AG09309 (cell line): ENCODE measurements around the gene MRGPRE.

Experiments used
- DNase-seq: peaks from one replicate; pipeline ENCODE4 v3.0.0-alpha.2; 2010; ENCODE audit warnings: low read depth
- H3K4me3 ChIP-seq: 2 replicates; pipeline ENCODE4 v1.5.1; 2011; ENCODE audit warnings: mild to moderate bottlenecking, low read depth, low read length, moderate library complexity; ENCODE audit not compliant: control insufficient read depth
- CTCF ChIP-seq: IDR thresholded peaks from 2 replicates; pipeline ENCODE4 v1.5.1; 2011; ENCODE audit warnings: mild to moderate bottlenecking, low read depth, low read length, inconsistent platforms; ENCODE audit not compliant: insufficient read depth, control insufficient read depth; ENCODE audit errors: missing control alignments

Gene MRGPRE

GRCh38 chr11:3225159-3225758 lies 7.0 kb downstream of the MRGPRE start:
- no peak for TF ChIP-seq CTCF
- DNase-seq, result no peak
- H3K4me3 ChIP-seq, result no peak overlapping the region

- no peak overlapping the region for H3K4me3 ChIP-seq
- DNase-seq, result no peak
- TF ChIP-seq CTCF, result no peak
Measured at GRCh38 chr11:3224401-3225057, 7.7 kb downstream of the MRGPRE start.

- no peak overlapping the region for H3K4me3 ChIP-seq
- DNase-seq, result no peak
- no peak for TF ChIP-seq CTCF
Measured at GRCh38 chr11:3223932-3224381, 8.3 kb downstream of the MRGPRE start.

GRCh38 chr11:3222941-3223915 lies 9.0 kb downstream of the MRGPRE start:
- DNase-seq, result no peak

DNA sequence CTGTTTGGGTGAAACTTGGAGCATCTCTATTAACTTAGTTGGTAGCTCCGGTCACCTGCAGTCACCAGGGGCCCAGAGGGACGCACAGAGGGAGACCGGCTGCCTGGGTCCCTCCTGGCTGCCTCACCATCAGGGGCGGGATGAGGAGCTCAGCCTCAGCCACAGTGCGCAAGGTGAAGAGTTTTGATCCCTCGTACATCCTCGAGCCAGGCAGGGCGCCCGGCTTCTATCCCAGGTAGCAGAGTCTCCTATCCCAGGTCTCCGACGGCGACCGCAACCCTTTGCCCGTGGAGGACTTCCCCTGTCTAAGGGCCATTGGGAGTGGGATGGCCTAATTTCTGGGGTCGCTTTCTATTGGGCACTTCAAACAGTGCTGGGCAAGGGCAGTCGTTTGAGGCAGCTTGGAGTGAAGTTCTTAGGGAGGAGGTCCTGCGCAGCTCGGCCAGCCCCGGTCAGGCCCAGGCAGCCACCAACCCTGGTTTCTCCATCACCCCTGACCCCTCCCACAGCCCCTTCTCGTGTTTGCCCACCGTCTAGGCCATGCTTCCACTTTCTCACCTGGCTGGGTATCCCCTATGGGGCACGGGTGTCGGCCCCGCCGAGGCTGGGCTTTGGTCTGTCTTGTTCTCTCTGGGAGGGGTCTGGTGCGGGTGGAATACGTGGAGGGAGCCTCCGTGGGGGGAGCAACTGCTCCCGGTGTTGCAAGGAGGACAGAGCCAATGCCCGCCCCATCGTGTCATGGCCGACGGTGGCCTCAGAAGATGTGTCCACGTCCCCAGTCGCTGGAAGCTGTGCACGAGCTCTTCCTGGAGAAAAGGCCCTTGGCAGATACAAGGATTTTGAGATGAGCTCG lies 10.0 kb downstream of the MRGPRE start:
- no peak for DNase-seq
- no peak overlapping the region for H3K4me3 ChIP-seq

More at GRCh38 chr11:3222941-3223915, 9.0 kb downstream of the MRGPRE start:
- H3K4me3 ChIP-seq, result no peak overlapping the region
- TF ChIP-seq CTCF, result no peak

More for the DNA sequence above, 10.0 kb downstream of the MRGPRE start:
- no peak for TF ChIP-seq CTCF
